GM19239 (cell line): ENCODE measurements around the gene NDUFB3.
"Not testable (repeated sequence)": the region's sequence is repeated elsewhere in the genome, so short reads cannot be mapped to it uniquely, and the experiment has no call there.

Experiments used
- DNase-seq: peaks from one replicate; pipeline ENCODE4 v3.0.0; 2011; ENCODE audit warnings: low spot score; ENCODE audit not compliant: insufficient read length
- FAIRE-seq: peaks from 2 replicates; lab custom pipeline; 2011; peaks lifted over from hg19 to GRCh38; lab: Jason Lieb, UNC

NDUFB3 gene

DNA sequence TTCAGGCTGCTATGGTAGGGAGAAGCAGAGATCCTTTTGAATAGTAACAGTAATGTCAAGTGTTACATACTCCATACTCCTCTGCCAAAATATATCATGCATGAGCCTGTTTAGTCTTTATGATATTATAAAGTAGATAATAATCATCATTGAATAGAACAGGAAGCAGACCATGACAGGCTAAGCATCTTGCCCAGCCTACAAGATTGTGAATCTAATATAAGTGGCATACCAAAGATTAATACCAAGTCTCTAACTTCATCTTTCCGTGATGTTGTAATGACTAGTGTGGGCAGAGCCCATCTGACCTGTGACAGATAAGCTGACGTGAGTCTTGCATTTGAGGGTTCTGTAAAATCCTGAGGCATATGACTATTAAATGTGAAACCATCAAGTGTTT lies 13.1 kb downstream of the NDUFB3 start:
- FAIRE-seq (no peak), DNase-seq (no peak)

DNA sequence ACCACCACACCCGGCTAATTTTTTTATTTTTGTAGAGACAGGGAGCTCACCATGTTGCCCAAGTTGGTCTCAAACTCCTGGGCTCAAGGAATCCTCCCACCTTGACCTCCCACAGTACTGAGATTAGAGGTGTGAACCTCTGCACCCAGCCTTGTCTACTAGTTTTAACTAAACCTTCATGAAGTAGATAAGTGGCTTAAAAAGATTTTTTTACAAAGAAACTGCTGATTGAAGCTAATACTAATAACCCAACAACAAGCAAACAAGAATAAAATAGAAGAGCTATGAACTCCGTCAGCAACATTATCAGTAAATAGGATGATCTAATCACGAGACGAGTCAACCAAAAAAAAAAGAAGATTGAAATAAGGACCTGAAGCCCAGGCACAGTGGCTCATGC lies 18.8 kb downstream of the NDUFB3 start:
- DNase-seq (no peak), FAIRE-seq (no peak)

DNA sequence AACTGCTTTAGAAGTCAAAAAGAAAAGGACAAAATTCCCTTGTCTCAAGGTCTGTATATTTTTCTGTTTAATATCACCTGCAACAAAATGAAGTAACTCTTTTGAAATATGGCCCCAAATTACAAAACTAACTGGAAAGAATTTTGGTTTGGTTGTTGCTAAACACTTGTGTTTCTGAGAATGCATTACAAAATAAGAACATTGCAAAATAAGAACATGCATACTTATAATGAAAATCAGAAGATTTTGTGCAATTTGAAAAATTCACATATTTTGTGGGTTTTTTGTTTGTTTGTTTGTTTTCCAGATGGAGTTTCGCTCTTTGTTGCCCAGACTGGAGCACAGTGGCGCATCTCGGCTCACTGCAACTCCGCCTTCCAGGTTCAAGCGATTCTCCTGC lies 21.8 kb downstream of the NDUFB3 start:
- DNase-seq: no peak
- FAIRE-seq: no peak

DNA sequence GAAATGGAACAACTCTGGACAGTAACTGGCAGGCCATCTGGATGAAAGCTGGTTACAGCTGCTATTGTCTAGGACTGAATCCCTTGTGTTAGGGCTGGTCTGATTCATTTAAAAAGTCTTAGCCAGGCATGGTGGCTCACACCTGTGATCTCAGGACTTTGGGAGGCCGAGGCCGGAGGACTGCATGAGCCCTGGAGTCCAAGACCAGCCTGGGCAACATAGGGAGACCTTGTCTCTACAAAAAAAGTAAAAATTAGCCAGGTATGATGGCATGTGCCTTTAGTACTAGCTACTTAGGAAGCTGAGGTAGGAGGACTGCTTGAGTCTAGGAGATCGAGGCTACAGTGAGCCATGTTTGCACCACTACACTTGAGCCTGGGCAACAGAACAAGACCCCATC lies 28.7 kb downstream of the NDUFB3 start:
- DNase-seq: no peak
- no peak for FAIRE-seq

DNA sequence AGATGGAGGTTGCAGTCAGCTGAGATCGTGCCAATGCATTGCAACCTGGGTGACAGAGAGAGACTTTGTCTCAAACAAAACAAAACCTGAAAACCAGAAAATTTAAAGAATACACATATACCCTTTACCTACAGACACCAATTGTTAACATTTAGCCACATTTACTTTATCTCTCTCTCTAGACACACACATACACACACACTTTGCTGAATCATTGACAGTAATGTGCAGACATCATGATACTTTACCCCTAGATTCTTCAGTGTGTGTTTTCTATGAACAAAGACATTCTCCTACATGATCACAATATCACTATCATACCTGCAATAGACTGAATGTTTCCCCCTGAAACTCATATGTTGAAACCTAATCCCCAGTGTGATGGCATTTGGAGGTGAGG lies 34.0 kb downstream of the NDUFB3 start:
- FAIRE-seq (no peak), DNase-seq (no peak)

DNA sequence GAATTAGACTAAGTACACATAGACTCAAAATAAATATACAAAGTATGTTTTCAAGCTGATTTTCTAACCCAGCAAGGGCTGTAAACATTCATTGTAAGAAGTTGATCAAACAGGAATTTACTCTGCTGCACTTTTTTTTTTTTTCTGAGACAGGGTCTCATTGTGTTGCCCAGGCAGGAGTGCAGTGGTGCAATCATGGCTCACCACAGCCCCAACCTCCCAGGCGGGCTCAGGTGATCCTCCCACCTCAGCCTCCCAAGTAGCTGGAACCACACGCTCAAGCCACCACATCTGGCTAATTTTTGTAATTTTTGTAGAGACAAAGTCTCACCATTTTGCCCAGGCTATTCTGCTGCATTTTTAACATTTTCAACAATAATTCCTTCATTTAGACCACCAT lies 35.8 kb downstream of the NDUFB3 start:
- DNase-seq (no peak), FAIRE-seq (no peak)

DNA sequence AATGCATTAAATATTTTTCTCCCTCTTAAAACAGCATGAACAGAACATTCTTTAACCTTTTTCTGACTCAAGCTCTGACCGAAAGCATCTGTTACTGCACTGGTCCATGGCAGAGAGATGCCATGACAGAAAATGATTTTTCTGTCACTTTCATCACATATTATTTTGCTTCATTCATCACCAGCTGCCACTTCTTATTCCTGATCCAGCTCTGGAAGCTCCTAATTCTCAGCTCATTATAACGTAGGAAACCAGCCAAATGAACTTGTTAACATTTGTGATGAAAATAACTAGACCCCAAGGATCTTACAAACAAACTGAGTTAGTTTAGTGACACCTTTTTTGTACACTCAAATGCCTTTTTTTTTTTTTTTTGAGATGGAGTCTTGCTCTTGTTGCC lies 36.5 kb downstream of the NDUFB3 start:
- no peak for FAIRE-seq

DNA sequence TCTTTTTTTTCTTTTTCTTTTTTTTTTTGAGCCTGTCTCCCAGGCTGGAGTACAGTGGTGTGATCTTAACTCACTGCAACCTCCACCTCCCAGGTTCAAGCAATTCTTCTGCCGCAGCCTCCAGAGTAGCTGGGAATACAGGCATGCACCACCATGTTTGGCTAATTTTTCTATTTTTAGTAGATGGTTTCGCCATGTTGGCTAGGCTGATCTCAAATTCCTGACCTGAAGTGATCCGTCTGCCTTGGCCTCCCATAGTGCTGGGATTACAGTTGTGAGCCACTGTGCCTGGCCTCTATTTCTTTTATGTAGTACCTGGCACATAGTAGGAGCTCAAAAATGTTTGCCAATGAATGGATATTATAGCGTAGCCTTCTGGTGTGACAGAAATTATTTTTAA lies 37.4 kb downstream of the NDUFB3 start:
- DNase-seq (no peak), FAIRE-seq (no peak)

More for the DNA sequence above, 36.5 kb downstream of the NDUFB3 start:
- DNase-seq: no peak

DNA sequence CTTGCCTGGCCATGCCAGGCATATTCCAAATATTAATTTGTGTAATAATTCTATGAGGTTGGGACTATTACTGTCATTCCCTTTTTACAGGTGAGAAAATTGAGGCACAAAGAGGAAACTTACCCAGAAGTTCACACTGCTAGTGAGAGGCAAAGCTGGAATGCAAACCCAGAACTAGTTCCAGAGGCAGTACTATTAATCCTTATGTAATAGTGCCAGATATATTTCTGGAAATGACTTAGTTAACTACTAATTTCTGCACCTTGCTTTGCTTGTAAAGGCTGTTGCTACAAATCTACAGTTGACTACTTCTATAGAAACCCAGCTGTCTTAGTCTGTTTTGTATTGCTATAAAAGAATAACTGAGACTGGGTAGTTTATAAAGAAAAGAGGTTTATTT lies 38.8 kb downstream of the NDUFB3 start:
- FAIRE-seq (no peak), DNase-seq (no peak)

DNA sequence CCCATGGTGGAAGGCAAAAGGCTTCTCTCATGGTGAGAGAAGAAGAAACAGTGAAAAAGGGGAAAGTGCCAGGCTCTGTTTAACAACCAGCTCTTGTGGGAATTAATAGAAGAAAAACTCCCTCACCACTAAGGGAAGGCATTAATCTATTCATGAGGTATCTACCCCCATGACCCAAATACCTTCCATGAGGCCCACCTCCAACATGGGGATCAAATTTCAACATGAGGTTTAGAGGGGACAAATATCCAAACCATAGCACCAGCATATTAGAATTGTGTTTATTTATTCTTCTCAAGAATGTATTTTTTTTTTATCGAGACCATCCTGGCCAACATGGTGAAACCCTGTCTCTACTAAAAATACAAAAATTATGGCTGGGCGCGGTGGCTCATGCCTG lies 39.3 kb downstream of the NDUFB3 start:
- no peak for FAIRE-seq
- DNase-seq: no peak

DNA sequence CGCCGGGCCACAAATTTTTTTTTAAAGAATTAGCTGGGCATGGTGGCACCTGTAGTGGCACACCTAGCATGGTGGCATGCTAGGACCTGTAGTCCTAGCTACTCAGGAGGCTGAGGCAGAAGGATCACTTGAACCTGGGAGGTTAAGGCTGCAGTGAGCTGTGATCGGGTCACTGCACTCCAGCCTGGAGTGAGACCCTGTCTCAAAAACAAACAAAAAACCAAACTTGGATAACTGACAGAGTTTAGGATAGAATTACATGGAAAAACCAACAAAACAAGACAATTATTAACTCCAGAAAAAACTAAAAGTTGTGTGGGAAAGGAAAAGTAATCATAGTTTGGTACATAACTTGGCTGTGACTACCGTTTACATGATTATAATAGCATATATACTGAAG lies 42.5 kb downstream of the NDUFB3 start:
- no peak for DNase-seq
- FAIRE-seq: no peak

DNA sequence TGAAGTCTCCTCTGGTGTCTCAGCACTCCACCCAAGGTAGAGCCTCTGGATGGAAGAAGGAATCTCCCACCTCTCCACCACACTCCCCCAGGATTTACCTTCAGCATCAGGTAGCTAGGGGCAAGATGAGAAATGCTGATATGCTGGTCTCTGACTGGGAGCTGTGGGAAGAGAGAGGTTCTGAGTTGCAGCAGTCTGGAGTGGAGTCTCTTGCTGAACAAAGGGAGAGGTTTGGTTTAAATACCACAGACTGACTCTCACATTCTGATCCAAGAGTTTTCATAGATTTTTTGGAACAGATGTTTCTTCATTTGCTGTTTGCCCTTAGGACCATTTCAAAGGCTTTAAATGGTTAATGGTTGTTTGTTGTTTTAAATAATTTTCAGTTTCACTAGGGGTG lies 43.0 kb downstream of the NDUFB3 start:
- FAIRE-seq (no peak), DNase-seq (no peak)

DNA sequence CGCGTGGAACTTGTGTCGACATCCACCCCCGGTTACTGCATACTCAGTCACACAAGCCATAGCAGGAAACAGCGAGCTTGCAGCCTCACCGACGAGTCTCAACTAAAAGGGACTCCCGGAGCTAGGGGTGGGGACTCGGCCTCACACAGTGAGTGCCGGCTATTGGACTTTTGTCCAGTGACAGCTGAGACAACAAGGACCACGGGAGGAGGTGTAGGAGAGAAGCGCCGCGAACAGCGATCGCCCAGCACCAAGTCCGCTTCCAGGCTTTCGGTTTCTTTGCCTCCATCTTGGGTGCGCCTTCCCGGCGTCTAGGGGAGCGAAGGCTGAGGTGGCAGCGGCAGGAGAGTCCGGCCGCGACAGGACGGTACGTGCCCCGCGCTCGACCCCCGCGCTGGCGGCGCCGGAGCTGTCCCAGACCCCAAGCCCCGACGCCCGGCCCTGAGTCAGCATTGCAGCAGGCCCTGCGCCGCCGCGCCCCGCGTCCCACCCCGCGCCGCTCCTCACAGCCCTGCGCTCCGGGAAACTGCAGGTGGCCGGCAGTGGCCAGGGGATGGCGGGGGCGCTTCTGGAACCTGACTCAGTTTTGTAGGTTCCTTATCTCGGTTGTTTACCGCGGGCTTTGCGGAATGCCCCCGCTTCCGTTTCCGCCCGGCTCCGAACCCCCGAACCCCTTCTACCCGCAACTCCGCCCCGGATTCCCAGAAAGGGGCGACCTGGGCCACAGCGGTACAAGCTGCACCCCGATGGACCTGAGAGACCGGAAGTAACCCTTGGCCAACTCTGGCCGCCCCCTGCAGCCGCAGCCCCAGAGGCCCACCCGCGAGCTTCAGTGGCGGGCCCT lies 44.5 kb downstream of the NDUFB3 start, which contains the start of gene CFLAR:
Gene CFLAR, plus strand, starts transcription at position 50 of the 844 bp plus-strand sequence. CDS start 13,702 bp downstream, outside the sequence.
- FAIRE-seq: peak; percentile 72
- DNase-seq: peak; percentile 48

DNA sequence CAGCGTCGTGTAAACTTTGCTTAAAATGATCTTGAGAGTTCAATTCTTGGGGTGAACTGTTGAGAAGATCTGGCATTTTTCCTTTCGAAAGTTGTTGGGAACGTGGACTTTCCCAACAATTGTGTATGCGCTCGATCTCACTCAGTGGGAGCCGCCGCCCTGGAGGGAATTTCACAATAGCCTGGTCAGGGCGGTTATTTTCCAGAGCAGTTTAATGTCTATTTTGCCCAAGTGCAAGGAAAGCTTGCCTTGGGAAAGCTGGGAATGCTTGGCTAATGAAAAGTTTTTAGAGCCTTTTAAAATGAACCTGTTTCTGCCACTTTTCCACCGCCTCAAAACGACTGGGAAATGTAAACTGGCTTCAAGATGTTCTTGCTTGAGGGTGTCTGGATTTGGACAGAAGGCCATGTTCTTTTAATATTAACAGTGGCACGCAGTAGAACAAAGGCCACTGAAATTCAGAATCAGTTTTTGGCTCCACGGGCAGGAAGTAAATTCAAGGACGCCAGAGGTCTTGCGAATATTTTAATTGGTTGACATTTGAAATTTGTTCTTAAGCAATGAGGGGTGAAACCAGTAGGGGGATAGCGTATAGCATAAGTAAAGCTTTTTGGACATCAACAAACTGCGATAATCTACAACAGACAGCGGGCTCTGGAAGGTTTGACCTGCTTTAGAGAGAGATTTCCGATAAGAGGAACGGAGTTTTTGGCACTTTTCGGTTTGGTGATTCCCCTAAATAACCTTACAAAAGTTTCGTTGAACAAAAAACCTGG lies 45.3 kb downstream of the NDUFB3 start:
- peak; percentile 72 for FAIRE-seq

DNA sequence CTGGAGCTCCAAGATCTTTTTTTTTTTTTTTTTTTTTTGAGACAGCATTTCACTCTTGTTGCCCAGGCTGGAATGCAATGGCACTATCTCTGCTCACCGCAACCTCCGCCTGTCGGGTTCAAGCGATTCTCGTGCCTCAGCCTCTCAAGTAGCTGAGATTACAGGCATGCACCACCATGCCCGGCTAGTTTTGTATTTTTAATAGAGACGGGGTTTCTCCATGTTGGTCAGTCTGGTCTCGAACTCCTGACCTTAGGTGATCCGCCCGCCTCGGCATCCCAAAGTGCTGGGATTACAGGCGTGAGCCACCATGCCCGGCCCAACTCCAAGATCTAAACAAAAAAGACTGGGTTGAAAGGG lies 45.9 kb downstream of the NDUFB3 start:
- not testable (repeated sequence) for DNase-seq, FAIRE-seq

More for the DNA sequence above, 45.3 kb downstream of the NDUFB3 start:
- no peak for DNase-seq

DNA sequence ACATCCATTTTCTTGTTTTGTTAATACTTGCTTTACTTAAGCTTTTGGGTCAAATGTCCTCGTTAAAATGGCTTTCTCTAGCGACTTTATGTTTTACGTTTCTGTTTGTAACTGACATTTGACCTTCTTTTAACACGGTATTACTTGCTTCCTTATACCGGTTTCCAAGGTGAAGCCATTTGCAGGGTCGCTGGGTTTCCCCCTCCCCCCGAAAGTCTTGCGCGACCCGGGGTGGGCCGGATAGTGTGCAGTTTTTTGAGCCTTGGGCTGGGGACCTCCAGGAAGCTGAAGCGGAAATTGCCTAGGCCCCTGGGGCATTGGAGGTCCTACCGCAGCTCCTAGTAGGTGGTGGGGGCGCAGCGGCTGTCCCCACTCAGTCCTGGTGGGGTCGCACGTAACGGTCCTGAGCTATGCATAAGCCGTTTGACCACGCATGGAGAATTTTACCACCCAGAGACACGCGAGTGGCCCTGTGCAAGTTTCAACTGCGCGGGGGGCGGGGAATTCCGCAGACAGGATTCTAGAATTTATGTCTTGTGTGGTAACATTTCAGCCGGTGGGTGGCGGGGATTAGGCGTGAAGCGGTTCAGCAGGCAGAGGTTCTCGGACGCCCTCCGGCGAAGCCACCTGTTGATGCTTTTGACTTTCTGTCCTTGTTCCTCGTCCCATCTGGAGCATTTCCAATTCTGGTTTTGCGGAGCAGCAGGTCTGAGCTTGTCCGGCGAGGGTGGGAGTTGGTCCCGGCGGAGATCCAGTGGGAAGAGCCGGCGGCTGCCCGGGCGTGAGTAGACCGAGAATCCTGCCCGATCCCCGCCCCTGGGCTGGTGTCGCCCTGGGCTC lies 46.5 kb downstream of the NDUFB3 start:
- FAIRE-seq (peak; percentile 94), DNase-seq (no peak)

DNA sequence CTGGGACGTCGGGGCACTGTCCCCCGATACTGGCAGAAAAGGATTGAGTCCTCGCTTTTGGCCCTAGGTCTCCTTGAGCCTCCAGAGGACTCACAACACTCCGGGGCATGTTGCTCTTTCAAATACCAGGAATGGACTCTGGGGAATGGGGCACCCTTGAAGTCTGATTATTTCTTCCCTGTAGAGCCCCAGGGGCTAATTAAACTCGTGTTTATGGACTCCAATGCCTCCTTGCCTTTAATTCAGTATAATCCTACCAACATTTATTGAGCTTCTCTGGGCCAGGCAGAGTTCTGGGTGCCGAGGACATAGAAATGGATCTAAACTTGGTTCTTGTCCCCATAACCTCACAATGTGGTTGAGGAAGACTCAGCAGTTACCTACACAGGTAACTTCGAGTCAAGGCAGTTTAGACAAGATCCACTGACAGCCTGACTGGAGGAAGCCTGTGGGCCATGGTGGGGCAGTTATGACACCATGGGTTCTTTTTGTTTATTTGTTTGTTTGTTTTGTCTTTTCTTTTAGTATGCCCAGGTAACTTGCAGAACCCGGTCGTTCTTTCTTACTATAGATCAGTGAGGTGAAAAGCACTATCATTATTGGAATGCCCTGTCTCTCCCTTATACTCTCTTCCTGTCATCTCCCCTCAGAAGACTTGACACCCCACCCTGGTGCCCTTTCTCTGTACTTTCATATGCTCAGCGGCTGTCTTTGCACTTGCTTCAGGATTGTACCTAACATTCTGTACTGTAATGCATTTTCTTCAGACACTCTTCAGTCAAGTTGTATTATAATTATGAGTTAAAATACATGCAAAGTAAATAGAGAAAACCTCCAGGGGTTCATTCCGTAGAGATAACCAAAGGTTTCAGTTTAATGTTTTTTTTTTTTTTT lies 47.4 kb downstream of the NDUFB3 start:
- DNase-seq: no peak
- FAIRE-seq: peak; percentile 70

DNA sequence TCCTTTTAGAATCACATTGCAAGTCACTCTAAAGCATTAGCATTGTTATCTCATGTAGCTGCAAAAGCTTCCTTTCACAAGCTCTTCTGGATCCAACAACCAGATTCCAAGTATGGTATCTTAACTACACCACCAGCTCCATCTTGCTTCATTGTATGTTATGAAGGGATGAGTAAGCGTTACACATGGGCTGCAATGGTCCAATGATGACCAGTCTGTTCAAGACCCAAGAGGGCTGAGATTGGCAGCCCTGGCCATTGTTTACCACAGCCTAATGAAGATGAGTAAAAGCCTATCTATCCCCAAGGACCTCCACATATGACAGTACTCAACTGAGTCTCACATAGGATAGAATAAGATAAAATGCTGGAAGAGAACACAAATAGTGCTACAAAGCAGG lies 50.5 kb downstream of the NDUFB3 start:
- no peak for DNase-seq
- FAIRE-seq: no peak

DNA sequence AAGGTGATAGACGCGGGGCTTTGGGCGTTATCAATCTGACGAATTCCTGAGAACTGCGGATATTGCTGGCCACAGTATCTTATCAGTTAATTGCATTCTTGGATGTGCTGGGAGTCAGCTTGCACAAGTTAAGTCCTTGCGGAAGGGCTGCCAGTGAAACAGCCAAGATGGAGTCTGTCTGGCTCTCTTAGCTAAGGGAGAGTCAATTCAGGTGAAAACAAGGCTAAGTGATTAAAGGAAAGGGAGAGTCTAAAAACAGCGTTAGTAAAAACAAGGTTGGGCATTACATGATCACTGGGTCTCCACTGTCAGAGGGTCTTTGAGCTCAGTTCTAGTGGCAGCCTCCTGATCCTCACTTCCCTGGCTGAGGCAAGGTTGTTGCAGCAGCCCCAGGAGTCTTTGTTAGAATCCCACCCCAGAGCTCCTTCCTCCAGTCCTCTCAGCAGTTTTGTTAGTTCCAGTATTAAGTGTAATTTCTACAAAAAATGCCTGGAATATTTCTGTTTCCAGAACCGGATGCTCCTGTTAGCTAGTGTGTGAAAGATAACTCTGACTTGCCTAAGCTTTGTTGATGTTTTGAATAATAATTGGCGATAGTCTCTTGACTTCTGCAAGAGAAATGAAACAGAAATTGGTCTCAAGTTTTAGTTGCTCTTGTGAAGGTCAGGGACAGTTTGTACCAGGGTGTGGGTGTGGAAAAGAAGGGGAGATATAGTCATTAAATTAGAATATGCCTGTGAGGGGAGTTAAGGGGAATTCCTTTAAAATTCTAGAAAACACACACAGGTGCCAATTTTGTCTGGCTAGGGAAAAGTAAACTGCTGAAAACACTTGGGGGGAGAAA lies 54.7 kb downstream of the NDUFB3 start:
- DNase-seq (no peak), FAIRE-seq (peak; percentile 95)
